ENCODE results near the gene IFNL2. TPM values are rescaled to one million over a fixed set of nuclear protein-coding genes. Genes with fewer than 3 reads are reported as not detected.
"Not testable (repeated sequence)": the region's sequence is repeated elsewhere in the genome, so short reads cannot be mapped to it uniquely, and the experiment has no call there.

The IFNL2 gene
- polyA plus RNA-seq: not detected
- long read RNA-seq, donor 1: 0 reads
- long read RNA-seq, donor 2: 0 reads
- long read RNA-seq, donor 3: 0 reads
- long read RNA-seq, donor 4: 0 reads
- long read RNA-seq, donor 5: 0 reads
- long read RNA-seq, donor 6: 0 reads
- long read RNA-seq, donor 7: 0 reads
- long read RNA-seq, donor 8: 0 reads
- long read RNA-seq, donor 9: 0 reads
- long read RNA-seq, donor 10: 0 reads
- long read RNA-seq, donor 11: 0 reads

DNA sequence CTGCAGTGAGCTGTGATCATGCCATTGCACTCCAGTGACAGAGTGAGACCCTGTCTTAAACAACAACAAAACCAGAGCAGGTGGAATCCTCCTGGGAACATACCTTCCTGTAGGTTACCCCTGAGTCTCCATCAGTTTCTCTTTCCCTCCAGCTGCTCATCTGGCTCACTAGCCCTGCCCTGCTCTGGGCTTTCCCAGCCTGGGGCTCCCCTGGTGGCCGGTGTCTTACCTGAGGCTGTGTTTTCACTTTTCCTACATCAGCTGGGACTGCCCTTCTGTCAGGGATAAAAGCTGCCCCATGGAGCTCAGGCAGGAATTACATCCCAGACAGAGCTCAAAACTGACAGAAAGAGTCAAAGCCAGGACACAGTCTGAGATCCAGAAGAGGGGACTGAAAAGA, at the start of gene IFNL2:
IFNL2 (plus strand) TSS at position 312 of the 400 bp plus-strand sequence. CDS start 173 bp downstream, outside the sequence.
- not testable (repeated sequence) for H3K27ac ChIP-seq (ENCODE audit: low read length); H3K4me1 ChIP-seq (ENCODE audit: control insufficient read depth, insufficient read depth, low read length); H3K36me3 ChIP-seq (ENCODE audit: control insufficient read depth, insufficient read depth, low read length); DNase-seq; H3K4me3 ChIP-seq (ENCODE audit: low read length)
- peaks cover 35% of the 10 kb centered on the region for H3K27me3 ChIP-seq (ENCODE audit: control insufficient read depth, insufficient read depth, low read length)
- H3K9me3 ChIP-seq (ENCODE audit: control insufficient read depth, low read depth, low read length): peaks cover 17% of the 10 kb centered on the region
- WGBS (ENCODE audit: insufficient coverage, low lambda C conversion rate): no CpG with 5 or more reads among the region's 1 CpG

GRCh38 chr19:39219108-39219507, 49.1 kb upstream of the IFNL2 start:
- not testable (repeated sequence) for H3K9me3 ChIP-seq (ENCODE audit: control insufficient read depth, low read depth, low read length); H3K4me1 ChIP-seq (ENCODE audit: control insufficient read depth, insufficient read depth, low read length); H3K27ac ChIP-seq (ENCODE audit: low read length); H3K36me3 ChIP-seq (ENCODE audit: control insufficient read depth, insufficient read depth, low read length); DNase-seq; H3K4me3 ChIP-seq (ENCODE audit: low read length); H3K27me3 ChIP-seq (ENCODE audit: control insufficient read depth, insufficient read depth, low read length)
- no CpG with 5 or more reads among the region's 10 CpGs for WGBS (ENCODE audit: insufficient coverage, low lambda C conversion rate)

DNA sequence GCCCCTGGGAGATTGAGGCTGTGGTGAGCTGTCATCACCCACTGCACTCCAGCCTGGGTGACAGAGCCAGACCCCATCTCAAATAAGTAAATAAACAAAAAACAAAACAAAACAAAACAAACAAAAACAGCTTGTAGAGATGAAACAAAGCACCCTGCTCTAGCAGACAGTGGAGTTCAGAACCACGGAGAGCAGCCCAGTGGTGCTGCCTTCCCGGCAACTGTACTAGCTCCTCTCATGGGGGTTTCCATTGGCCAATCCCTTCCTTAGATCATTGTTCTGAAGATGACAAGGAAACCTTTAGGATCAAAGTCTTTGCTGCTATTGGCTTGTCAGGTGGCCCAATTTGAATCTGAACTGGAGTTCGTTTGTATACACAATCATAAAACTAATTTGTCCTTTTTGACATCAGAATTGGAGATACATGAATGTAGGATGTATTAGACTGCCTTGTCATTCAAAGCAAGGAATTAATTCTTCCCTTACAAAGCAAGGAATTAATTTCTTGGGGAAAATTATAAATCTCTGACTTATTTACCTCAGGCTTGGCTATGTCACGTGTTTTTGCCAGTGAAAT, 44.4 kb upstream of the IFNL2 start:
- Histone ChIP-seq H3K4me1 (ENCODE audit: control insufficient read depth, insufficient read depth, low read length) (no peaks in the 10 kb centered on the region), H3K27me3 (ENCODE audit: control insufficient read depth, insufficient read depth, low read length) (peaks cover 4% of the 10 kb centered on the region), H3K27ac (ENCODE audit: low read length) (no peak overlapping the region), H3K36me3 (ENCODE audit: control insufficient read depth, insufficient read depth, low read length) (no peaks in the 10 kb centered on the region), H3K4me3 (ENCODE audit: low read length) (no peak overlapping the region), H3K9me3 (ENCODE audit: control insufficient read depth, low read depth, low read length) (no peaks in the 10 kb centered on the region)
- peak in 1 of 2 donors; percentile 22 for DNase-seq
- 0% methylated on average over 1 of the region's 4 CpGs for WGBS (ENCODE audit: insufficient coverage, low lambda C conversion rate)

GRCh38 chr19:39224910-39225309, 43.3 kb upstream of the IFNL2 start:
- no peak for DNase-seq
- H3K27ac ChIP-seq (ENCODE audit: low read length): no peak overlapping the region
- no peaks in the 10 kb centered on the region for H3K36me3 ChIP-seq (ENCODE audit: control insufficient read depth, insufficient read depth, low read length)
- no CpG with 5 or more reads among the region's 3 CpGs for WGBS (ENCODE audit: insufficient coverage, low lambda C conversion rate)
- no peaks in the 10 kb centered on the region for H3K4me1 ChIP-seq (ENCODE audit: control insufficient read depth, insufficient read depth, low read length)
- H3K4me3 ChIP-seq (ENCODE audit: low read length): no peak overlapping the region
- peaks cover 4% of the 10 kb centered on the region for H3K27me3 ChIP-seq (ENCODE audit: control insufficient read depth, insufficient read depth, low read length)
- H3K9me3 ChIP-seq (ENCODE audit: control insufficient read depth, low read depth, low read length): no peaks in the 10 kb centered on the region

DNA sequence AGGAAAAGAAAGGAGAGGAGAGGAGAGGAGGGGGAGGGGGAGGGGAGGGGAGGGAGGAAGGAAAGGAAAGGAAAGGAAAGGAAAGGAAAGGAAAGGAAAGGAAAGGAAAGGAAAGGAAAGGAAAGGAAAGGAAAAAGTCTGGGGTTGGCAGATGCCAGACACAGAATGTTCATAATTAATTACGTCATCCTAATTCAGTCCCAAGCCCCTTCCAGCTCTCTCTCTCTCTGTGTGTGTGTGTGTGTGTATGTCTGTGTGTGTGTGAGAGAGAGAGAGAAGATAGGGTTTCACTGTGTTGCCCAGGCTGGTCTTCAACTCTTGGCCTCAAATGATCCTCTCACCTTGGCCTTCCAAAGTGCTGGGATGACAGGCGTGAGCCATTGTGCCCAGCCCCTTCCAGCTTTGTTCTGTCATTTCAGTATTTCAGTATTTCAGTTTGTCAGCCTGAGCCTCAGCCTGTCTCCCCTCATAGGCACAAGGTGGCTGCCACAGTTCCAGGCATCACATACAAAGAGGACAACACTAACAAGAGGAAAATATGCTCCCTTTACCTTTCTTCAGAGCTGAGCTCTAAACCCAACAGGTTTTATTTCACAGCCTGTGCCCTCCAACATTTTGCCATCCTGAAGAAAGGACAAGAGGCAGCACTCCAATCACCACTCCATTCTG, 38.0 kb upstream of the IFNL2 start:
- no peak for DNase-seq
- Histone ChIP-seq H3K4me1 (ENCODE audit: control insufficient read depth, insufficient read depth, low read length) (no peaks in the 10 kb centered on the region), H3K27ac (ENCODE audit: low read length) (no peak overlapping the region), H3K36me3 (ENCODE audit: control insufficient read depth, insufficient read depth, low read length) (no peaks in the 10 kb centered on the region), H3K9me3 (ENCODE audit: control insufficient read depth, low read depth, low read length) (no peaks in the 10 kb centered on the region), H3K27me3 (ENCODE audit: control insufficient read depth, insufficient read depth, low read length) (peaks cover 6% of the 10 kb centered on the region), H3K4me3 (ENCODE audit: low read length) (no peak overlapping the region)
- WGBS (ENCODE audit: insufficient coverage, low lambda C conversion rate): no CpG with 5 or more reads among the region's 2 CpGs

- DNase-seq: no peak
- WGBS (ENCODE audit: insufficient coverage, low lambda C conversion rate): no CpG with 5 or more reads among the region's 5 CpGs
- no peak overlapping the region for H3K27ac ChIP-seq (ENCODE audit: low read length)
- H3K9me3 ChIP-seq (ENCODE audit: control insufficient read depth, low read depth, low read length): no peaks in the 10 kb centered on the region
- no peaks in the 10 kb centered on the region for H3K36me3 ChIP-seq (ENCODE audit: control insufficient read depth, insufficient read depth, low read length)
- no peak overlapping the region for H3K4me3 ChIP-seq (ENCODE audit: low read length)
- H3K4me1 ChIP-seq (ENCODE audit: control insufficient read depth, insufficient read depth, low read length): no peaks in the 10 kb centered on the region
- H3K27me3 ChIP-seq (ENCODE audit: control insufficient read depth, insufficient read depth, low read length): peaks cover 8% of the 10 kb centered on the region
These were observed 35.5 kb upstream of the IFNL2 start for GRCh38 chr19:39232708-39233107.

DNA sequence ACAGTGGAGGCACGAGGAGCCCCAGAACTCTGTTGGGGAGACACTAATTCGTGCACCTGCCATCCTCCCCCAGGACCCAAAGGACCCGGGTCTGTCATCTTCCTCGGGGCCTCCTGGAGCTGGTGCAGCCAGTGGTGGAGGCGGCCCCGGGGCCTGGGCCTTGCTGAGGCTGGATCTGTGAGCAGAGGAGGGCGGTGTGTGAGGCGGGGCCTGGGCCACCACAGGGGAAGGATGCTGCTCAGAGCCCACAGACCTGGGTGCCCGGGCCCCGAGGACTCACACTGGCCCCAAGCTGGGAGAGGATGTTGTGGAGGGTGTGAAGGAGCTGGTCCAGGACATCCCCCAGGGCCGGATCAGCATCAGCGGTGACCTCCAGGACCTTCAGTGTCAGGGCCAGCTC, 31.7 kb upstream of the IFNL2 start:
- Histone ChIP-seq H3K36me3 (ENCODE audit: control insufficient read depth, insufficient read depth, low read length) (no peaks in the 10 kb centered on the region), H3K27ac (ENCODE audit: low read length) (no peak overlapping the region), H3K4me1 (ENCODE audit: control insufficient read depth, insufficient read depth, low read length) (peaks cover 4% of the 10 kb centered on the region), H3K27me3 (ENCODE audit: control insufficient read depth, insufficient read depth, low read length) (peaks cover 11% of the 10 kb centered on the region), H3K9me3 (ENCODE audit: control insufficient read depth, low read depth, low read length) (no peaks in the 10 kb centered on the region), H3K4me3 (ENCODE audit: low read length) (no peak overlapping the region)
- no CpG with 5 or more reads among the region's 12 CpGs for WGBS (ENCODE audit: insufficient coverage, low lambda C conversion rate)
- no peak for DNase-seq

- Histone ChIP-seq H3K9me3 (ENCODE audit: control insufficient read depth, low read depth, low read length) (no peaks in the 10 kb centered on the region), H3K27ac (ENCODE audit: low read length) (no peak overlapping the region), H3K4me3 (ENCODE audit: low read length) (no peak overlapping the region), H3K36me3 (ENCODE audit: control insufficient read depth, insufficient read depth, low read length) (no peaks in the 10 kb centered on the region), H3K4me1 (ENCODE audit: control insufficient read depth, insufficient read depth, low read length) (peaks cover 4% of the 10 kb centered on the region), H3K27me3 (ENCODE audit: control insufficient read depth, insufficient read depth, low read length) (peaks cover 14% of the 10 kb centered on the region)
- peak; percentile 73 to 84 for DNase-seq
- WGBS (ENCODE audit: insufficient coverage, low lambda C conversion rate): no CpG with 5 or more reads among the region's 22 CpGs
These were observed 30.7 kb upstream of the IFNL2 start for GRCh38 chr19:39237200-39238184.

GRCh38 chr19:39238209-39238608, 30.0 kb upstream of the IFNL2 start:
- WGBS (ENCODE audit: insufficient coverage, low lambda C conversion rate): no CpG with 5 or more reads among the region's 6 CpGs
- no peak overlapping the region for H3K4me3 ChIP-seq (ENCODE audit: low read length)
- H3K4me1 ChIP-seq (ENCODE audit: control insufficient read depth, insufficient read depth, low read length): peaks cover 4% of the 10 kb centered on the region
- no peaks in the 10 kb centered on the region for H3K9me3 ChIP-seq (ENCODE audit: control insufficient read depth, low read depth, low read length)
- no peak for DNase-seq
- no peaks in the 10 kb centered on the region for H3K36me3 ChIP-seq (ENCODE audit: control insufficient read depth, insufficient read depth, low read length)
- H3K27ac ChIP-seq (ENCODE audit: low read length): no peak overlapping the region
- peaks cover 14% of the 10 kb centered on the region for H3K27me3 ChIP-seq (ENCODE audit: control insufficient read depth, insufficient read depth, low read length)

DNA sequence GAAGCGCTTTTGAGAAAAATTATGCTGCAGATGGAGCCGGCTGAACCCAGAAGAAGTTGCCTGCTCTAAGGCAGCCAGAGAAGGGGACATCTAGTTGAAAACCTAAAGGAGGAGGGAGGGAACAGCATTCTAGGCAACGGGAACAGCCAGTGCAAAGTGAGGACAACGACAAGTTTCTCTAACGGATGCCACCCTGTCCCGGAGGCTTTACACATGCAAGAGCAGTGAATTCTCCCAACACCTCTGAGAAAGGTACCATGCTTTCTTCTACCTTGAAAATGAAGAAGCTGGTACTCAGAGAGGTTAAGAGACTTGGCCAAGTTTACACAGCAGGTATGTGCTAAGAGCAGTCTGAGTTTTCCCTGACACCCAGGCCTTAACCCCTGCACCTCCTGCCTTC, 29.3 kb upstream of the IFNL2 start:
- H3K27ac ChIP-seq (ENCODE audit: low read length): no peak overlapping the region
- H3K9me3 ChIP-seq (ENCODE audit: control insufficient read depth, low read depth, low read length): no peaks in the 10 kb centered on the region
- no CpG with 5 or more reads among the region's 6 CpGs for WGBS (ENCODE audit: insufficient coverage, low lambda C conversion rate)
- H3K4me1 ChIP-seq (ENCODE audit: control insufficient read depth, insufficient read depth, low read length): peaks cover 4% of the 10 kb centered on the region
- H3K27me3 ChIP-seq (ENCODE audit: control insufficient read depth, insufficient read depth, low read length): peaks cover 14% of the 10 kb centered on the region
- no peak overlapping the region for H3K4me3 ChIP-seq (ENCODE audit: low read length)
- no peak for DNase-seq
- no peaks in the 10 kb centered on the region for H3K36me3 ChIP-seq (ENCODE audit: control insufficient read depth, insufficient read depth, low read length)
